PFSK-1 (cell line): Measurements from ENCODE around the gene RAB13.

Experiments
- POLR2AphosphoS5 ChIP-seq: IDR thresholded peaks from 2 replicates; pipeline ENCODE4 v1.6.1; 2012; ENCODE audit warnings: low read depth, mild to moderate bottlenecking, control low read depth, low read length, moderate library complexity
- REST ChIP-seq, 2 experiments: IDR thresholded peaks; 2 replicates each; pipeline versions ENCODE4 v1.6.1 to v1.8.0; 2011 to 2012; ENCODE audit warnings: low read depth in 2 of 2, low read length in 2 of 2, control low read depth in 1 of 2, inconsistent platforms in 1 of 2, mild to moderate bottlenecking in 1 of 2, moderate library complexity in 1 of 2; ENCODE audit not compliant: insufficient read depth in 1 of 2

DNA sequence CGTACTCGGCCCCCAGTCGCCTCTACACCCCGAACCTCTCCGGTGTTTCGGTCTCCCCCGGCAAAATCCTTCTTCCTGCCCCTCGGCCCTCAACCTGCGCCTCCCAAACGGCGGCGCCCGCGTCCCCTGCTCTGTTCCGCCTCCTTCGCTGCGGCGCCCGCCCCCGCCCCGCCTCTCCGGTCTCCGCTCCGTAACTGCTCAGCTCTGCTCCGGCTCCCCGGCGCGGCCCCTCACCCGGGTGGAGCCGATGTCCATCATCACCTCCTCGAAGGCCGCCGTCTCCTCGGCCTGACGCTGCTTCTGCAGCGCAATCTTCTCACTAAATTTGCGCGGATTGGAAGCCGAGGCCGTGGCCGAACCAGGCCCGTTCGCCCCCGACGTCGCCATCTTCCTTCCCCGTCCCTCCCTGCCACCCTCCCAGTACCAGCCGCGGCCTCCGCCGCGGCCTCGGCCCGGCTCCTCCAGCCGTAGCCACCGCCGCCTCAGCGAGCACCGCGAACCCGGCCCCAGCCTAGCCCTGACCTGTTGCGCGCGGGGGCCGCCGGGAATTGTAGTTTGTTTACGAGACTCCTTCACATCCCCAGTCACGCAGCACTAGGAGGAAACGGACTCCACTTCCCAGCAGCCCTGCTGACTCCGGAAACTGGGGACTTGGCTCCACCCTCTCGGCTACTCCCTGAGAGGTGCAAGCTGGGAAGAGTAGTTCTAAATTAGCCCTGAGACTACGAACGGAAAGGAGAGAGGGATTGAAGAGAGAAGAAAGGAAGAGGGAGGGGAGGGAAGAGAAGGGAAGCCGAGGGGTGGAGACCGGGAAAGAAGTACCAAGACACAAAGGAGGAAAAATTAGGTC is 27.8 kb downstream of the RAB13 start, which contains the start of gene CRTC2:
- TF ChIP-seq REST (IDR thresholded peaks at IDR 0.05; ENCODE audit: insufficient read depth in 1 of 2, low read depth in 2 of 2, low read length in 2 of 2) (no peak), POLR2AphosphoS5 (peak; percentile 78; the same call in 1 of the 2 replicates)
